UCSD-AML1 (cell line): ENCODE results near the gene INTS1.
A peak's percentile ranks its signal among the peaks of the same experiment; 100 is the strongest.

ENCODE experiments used
- DNase-seq: peaks from one replicate; lab custom pipeline; 2025; ENCODE audit not compliant: unreplicated experiment; lab: John Stamatoyannopoulos, UW

Gene INTS1

GRCh38 chr7:1466524-1467271, 37.5 kb downstream of the INTS1 start:
- no peak for DNase-seq

GRCh38 chr7:1464694-1465093, 39.5 kb downstream of the INTS1 start:
- DNase-seq = no peak

DNA sequence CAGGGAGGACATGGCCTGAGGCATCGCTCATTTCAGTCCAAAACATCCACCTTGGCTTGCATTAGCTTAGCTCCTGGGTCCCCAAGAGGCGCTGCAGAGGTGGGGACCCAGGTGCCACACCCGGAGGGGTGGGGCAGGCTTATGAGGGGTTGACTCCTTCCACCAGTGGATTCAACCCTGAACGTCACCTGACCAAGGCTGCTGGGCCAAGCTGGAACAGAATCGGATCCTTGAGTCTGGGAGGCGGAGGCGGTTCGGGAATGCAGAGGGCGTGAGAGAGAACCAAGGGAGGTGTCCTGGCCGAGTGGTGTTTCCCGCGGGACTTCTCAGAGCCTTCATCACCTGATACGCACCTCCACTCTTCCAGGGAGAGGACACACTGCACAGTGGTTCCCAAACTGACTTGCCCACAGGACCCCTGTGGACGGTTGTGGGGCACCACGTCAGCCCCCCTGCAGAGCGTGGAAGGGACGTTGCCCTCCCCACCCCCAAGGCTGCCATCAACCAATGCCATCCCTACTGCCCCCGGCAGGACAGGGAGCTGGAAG, 40.4 kb downstream of the INTS1 start:
- no peak for DNase-seq

DNA sequence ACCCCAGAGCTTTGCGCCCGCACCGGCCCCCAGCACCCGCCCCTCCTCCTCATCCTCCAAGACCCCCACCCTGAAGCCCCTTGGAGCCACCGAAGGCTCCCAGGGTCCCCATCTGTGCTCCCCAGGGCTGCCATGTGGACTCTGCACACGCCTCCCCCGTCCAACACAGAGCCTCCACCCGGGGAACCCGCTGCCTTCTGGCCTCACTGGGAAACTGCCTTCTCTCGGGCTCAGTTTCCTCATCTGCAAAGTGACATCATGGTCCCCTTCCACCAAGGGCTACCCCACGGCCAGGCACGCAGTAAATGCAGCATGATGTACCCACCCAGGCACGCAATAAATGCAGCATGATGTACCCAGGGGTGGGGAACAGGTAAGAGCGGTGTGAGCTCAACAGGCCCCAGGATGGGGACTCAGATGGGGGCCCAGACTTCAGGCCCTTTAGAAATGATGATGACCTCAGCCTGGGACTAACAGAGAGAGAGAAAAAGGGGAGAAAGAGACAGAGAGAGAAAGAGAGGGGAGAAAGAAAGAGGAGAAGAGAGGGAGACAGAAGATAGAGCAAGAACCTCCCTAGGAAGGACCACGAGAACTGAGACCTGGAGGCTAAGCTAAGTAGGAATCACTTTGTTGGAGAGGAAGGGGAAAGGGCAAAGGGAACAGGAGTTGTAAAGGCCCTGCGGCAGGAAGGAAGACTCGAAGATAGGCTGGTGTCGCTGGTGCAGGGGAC, 42.4 kb downstream of the INTS1 start:
- no peak for DNase-seq

- DNase-seq = peak; percentile 82
Observed at GRCh38 chr7:1460821-1461645, 43.2 kb downstream of the INTS1 start.

DNA sequence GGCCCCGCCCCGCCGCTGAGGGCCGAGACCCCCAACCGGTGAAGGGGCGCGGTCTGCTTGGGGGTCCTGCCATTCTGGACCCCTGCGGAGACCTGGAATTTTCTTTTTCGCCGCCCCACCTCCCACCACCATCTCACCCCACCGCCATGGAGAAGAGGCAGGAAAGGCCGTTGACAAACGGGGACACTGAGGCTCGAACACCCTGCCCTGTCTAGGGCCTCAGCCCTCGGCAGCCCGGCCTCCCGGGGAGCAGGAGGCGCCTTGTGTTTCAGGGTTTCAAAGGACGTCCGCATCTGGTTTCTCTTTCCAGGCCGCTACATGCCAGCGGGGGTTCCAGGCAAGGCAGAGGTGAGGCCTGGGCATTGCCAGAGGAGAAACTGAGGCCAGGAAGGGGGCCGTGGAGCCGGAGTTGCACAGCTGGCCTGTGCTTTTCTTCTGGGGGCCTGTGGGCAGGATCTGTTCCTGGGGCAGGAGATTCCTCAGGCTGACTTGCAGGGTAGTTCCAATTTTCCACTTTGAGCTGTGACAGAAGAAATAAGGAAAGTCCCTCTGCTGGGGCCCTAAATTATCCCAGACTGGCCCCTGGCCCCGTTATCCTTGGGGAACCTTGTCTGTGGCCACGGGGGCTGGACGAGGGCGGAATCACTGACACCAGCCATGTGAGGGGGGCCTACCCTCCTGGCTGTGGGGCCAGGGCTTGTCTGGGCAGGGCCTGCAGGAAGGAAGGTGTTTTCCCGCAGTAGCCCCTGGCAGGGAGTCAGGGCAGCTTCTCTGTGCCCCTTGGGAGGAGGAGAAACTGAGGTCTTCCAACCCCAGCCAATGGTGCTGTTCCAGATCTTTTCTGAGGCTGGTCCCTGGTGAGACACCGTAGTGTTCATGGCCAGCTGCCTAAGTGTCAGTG, 44.0 kb downstream of the INTS1 start:
- no peak for DNase-seq

DNA sequence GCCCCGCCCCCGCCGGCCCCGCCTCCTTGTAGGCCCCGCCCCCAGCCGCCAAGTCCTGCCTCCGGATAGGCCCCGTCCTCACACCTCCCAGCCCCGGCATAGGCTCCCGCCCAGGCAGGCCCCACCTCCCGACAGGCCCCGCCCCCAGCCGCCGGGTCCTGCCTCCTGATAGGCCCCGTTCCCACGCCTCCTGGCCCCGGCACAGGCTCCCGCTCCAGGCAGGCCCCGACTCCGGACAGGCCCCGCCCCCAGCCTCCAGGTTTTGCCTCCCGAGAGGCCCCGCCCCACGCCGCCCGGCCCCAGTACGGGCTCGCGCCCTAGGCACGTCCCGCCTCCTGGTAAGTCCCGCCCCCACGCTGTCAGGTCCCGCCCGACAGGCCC, 44.7 kb downstream of the INTS1 start:
- DNase-seq = peak; percentile 95

DNA sequence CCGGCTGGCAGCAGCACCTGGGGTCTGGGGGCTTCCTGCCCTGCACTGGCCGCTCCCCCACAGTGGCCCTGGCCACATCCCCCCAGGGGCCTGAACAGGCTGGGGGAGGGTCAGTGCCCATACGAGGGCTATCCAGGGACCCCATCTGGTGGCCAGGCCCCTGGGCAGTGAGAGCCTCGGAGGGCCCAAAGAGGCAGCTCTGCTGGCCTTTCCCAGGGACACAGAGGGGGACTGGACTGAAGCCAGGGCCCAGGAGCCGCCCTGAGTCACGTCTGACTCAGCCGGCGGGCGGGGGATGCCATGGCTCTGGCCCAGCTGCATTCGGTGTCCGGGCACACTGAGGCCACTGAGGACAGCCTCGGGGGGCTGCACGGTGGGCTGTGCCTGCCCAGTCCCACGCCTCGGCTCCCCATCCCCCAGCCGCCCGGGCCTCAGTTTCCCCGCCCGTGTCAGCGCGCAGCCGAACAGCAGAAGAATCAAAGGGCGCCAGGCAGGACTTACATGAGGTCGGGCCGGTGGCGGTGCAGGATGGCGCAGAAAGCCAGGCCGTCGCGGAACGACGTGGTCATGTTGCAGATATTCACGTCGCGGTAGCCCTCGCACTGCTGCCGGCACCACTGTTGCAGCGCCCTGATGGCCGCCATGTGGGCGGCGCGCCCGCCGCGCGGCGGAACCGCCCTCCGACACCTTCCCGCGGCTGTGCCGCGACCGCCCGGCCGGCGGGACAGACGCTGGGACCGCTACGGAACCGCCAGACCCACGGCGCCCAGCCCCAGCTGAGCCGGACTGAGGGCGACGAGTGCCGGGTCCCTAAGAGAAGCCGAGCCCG, 45.3 kb downstream of the INTS1 start, which contains the start of gene MICALL2:
Gene MICALL2 (minus strand): TSS at position 788 of the 829 bp plus-strand sequence. CDS start 144 bp downstream, at position 644.
- DNase-seq = peak; percentile 24

DNA sequence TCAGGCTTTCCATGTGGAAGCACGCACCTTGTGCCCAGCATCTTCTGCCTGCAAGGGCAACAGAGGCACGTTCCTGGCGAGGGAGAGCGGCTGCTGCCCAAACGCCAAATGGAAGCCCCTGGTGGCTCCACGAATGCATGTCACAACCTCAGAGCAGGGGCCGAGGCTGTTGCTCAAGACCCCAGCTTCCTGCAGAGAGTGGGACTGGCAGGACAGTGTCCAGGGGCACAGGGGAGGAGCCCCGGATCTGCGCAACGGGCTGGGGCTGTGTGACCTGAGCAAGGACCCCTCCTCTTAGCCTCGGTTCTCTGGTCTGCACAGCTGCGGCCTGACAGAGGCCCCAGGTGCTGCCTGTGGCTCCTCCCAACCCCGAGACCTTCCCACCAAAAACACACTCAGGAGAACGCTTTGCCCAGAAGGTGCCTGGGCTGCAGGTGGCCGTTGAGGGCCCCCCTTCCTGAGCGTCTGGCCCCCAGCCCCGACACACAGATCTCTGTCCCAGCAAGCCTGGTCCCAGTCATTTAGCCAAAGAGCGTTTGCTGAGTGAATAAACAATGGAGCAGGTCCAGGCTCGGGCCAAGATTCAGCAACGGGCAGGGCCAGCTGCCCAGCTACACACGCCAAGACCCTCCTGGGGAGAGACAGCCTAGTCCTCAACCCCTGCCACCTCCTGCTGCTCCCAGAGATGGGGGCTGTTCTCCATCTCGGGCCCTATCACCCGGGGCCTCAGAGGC, 46.1 kb downstream of the INTS1 start:
- DNase-seq = no peak

GRCh38 chr7:1457059-1457948, 46.9 kb downstream of the INTS1 start:
- DNase-seq = peak; percentile 17

DNA sequence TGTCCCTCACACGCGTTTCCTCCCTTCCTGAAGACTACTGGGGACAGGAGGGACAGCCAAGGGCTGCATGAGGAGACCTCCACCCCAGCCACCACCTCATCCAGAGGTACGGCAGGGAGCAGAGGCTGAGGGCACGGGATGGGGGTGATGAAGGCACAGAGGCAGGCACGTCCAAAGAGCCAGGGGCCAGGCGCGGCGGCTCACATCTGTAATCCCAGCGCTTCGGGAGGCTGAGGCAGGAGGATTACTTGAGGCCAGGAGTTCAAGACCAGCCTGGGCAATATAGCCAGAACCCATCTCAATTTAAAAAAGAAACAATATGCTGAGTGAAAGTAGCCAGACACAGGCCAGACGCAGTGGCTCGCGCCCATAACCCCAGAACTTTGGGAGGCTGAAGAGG, 48.2 kb downstream of the INTS1 start:
- DNase-seq = no peak

DNA sequence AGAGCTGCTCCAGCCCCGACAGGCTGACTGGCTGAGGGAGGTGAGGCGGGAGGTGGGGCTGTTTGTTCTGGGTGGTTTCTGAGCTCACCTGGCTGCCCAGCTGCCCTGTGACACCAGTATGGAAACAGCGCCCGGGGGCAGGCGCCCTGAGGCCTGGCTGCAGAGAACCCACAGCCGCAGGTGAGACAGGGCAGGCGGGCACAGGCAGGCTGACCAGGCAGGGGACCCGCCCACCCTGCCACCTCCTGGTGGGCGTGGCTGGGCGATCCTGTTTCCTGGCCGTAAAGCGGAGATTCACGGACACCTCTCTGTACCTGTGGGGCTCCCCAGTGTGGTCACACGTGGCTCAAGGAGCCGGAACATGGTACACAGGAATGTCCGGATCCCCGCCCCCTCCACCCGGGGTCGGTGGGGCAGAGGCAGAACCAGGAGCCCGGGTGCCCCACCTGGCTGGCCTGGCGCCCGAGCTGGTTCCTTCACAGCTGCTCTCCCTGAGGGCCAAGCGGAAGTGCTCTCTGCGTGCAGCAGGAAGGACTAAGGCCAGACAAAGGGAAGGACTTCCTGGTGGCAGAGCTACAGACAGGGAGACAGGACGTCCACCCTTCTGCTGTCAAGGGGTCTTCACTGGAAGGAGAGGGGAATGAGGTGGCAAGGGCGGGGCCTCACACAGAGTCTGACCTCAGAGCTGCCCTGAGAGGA, 48.8 kb downstream of the INTS1 start:
- DNase-seq = no peak

- peak; percentile 16 for DNase-seq
Observed at GRCh38 chr7:1454542-1454941, 49.6 kb downstream of the INTS1 start.

DNA sequence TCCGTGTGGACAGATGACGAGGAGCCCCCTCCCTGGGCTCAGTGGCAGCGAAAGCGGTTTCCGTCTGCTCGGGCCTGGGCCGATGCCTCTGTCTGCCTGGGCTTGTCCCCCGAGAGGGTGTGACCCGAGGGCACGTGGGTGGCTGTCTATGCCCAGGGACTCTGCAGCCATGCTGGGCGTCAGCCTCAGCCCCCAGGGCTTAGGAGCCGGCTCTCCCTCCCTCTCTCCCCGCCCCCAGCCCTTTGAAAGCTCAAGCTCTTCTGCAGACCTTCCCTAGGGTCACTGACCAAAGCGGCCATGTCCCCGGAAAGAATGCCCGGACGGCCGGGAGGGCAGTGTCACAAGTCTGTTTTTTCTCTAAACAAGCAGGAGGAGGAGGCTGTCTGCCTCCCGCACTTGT, 52.0 kb downstream of the INTS1 start:
- DNase-seq = no peak

DNA sequence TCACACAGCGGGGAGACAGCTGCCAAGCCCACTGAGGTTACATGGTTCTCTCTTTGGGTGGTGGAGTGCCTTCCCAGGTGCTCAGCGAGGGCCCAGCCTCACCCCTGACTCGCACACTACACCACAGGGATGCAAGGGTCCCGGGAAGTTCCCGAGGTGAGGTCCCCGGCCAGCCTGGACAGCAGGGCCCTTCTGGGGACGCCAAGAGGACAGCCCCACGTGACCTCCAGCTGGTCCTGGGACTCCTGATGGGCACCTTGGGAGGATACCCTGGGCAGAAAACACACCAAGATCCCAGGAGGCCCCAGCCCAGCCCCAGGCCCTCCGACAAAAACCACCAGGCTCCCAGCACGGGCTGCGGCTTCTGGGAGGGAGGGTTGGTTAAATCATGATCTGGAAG, 53.2 kb downstream of the INTS1 start:
- DNase-seq = no peak

DNA sequence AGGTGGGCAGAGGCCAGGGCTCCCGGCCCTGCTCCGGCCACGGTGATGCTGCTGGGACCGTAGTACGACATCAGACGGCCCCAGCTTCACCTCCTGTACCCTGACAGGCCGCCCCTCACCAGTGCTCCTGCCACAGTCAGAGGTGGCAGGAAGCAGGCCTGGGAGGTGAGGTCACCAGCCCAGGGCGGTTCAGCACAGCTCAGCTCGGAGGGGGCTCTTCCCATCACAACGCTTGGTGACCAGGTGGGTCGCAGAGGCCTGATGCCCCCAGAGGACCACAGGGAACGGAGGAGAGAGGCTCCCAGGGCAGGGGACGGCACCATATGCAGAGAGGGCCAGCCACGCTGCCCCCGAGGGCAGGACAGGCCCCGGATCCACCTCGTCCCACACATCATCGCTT, 53.8 kb downstream of the INTS1 start:
- DNase-seq = no peak

DNA sequence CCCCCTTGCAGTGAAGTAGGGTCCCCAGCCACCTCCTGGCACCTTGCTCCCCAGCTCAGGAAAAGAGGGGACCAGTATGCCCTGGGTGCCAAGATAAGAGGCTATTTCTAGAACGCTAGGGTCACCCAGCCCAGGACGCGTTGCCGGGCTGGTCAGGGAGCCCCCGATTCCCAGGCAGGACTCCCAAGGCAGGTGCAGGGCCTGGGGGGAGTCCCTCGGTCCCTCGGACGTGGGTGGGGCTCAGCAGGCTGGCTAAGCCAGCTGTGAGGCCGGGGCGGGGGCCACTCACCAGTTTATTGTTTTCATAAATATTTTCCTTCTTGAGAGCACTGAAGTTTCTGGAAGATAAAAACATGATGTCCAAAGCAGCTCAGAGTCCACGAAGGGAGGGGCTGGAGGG, 54.2 kb downstream of the INTS1 start:
- no peak for DNase-seq
